Peyer's patch (tissue), 4 donors: ENCODE data around the gene NKX1-1.

Source experiments
- CTCF ChIP-seq, 6 experiments: fragments of 450-650 bp in 4 of 6; fragments of 200-600 bp in 2 of 6; sonication (generic) in 1 of 6; IDR thresholded peaks; one replicate each; pipeline ENCODE4 v1.5.1; 2017 to 2019; ENCODE audit warnings: antibody characterized with exemption in 6 of 6, mild to moderate bottlenecking in 3 of 6, moderate library complexity in 1 of 6
- POLR2A ChIP-seq, 2 donors: fragments of 450-650 bp; IDR thresholded peaks; one replicate each; pipeline ENCODE4 v1.5.1; 2017; ENCODE audit warnings: antibody characterized with exemption in 2 of 2, mild to moderate bottlenecking in 2 of 2, moderate library complexity in 2 of 2

GRCh38 chr4:1379801-1380331 is 26.4 kb downstream of the NKX1-1 start:
- no peak for TF ChIP-seq CTCF (IDR thresholded peaks at IDR 0.05)
- TF ChIP-seq POLR2A (IDR thresholded peaks at IDR 0.05) = no peak
